ENCODE data around the gene IRF2BP1.

GRCh38 chr19:45902651-45903625, 17.0 kb upstream of the IRF2BP1 start:
- TF ChIP-seq BCL3 (IDR thresholded peaks at IDR 0.05): peak; percentile 84; the same call in 2 of the 3 replicates
- peak; percentile 84 for TF ChIP-seq MAX (IDR thresholded peaks at IDR 0.05)
- TF ChIP-seq MYC (IDR thresholded peaks at IDR 0.05; ENCODE audit: borderline replicate concordance, low read length): no peak
- peak; percentile 79 to 82; a peak in 3 of 5 replicates for TF ChIP-seq JUN (IDR thresholded peaks at IDR 0.05)
- TF ChIP-seq CTCF (IDR thresholded peaks at IDR 0.05): no peak
- no peak for TF ChIP-seq JUNB (IDR thresholded peaks at IDR 0.05)
- no peak for TF ChIP-seq EP300 (IDR thresholded peaks at IDR 0.05)
- TF ChIP-seq KDM5A (IDR thresholded peaks at IDR 0.05): no peak
- no peak for TF ChIP-seq USF2 (IDR thresholded peaks at IDR 0.05)
- TF ChIP-seq HOXB5 (CRISPR knock-in tag; IDR thresholded peaks at IDR 0.05): no peak
- no peak for TF ChIP-seq HMGXB4 (CRISPR knock-in tag; IDR thresholded peaks at IDR 0.05; ENCODE audit: borderline replicate concordance)
- TF ChIP-seq CHD4 (IDR thresholded peaks at IDR 0.05; ENCODE audit: borderline replicate concordance): no peak
- TF ChIP-seq BHLHE40 (IDR thresholded peaks at IDR 0.05; ENCODE audit: low read depth, low read length): no peak
- TF ChIP-seq HDAC2 (IDR thresholded peaks at IDR 0.05): no peak

Data from A549 (cell line).